HL-60/S4 (cell line): ENCODE data around the gene FURIN.
"Not testable (repeated sequence)": the region's sequence is repeated elsewhere in the genome, so short reads cannot be mapped to it uniquely, and the experiment has no call there.

Source experiments
- in situ Hi-C: fragments of 300-500 bp; cut with MboI; formaldehyde crosslinking; loops from 2 replicates; pipeline ENCODE4 v1.14.3; 2022; ENCODE audit warnings: low sequenced_read_pairs

FURIN gene

DNA sequence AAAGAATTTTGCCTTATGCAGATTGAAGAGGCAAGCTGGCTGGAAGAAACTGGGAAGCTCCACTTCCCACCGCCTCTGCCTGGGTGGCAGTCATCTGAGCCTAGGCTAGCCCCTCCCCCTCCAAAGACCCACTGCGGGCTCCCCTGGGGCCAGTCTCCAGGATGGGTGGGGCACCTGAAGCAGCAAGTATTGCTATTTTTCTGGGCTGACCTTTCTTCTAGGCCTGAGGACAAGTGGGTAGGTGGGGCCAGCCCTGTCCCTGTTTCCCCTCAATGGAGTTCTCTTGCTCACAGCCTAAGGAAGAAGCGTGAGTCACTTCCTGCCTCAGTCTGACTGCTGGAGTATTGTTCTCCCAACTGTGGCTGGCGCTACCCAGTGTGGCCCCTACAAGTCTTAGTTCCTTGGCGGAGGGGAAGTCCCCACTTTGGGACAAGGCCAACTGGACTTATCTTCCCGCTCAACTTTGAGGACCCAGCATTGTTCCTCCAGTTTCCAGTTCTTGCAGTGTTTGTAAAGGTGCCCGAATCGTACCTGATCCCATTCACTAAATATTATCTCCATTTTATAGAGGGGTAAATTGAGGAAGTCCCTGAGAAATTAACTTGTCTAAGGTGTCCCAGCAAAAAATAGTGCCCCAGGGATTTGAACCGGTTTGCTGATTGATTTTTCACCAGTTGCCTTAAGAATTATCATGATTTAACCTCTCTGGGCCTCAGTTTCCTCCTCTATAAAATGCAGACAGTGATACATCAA, 1.4 kb downstream of the FURIN start:
- in situ Hi-C loops, result no loop called here

DNA sequence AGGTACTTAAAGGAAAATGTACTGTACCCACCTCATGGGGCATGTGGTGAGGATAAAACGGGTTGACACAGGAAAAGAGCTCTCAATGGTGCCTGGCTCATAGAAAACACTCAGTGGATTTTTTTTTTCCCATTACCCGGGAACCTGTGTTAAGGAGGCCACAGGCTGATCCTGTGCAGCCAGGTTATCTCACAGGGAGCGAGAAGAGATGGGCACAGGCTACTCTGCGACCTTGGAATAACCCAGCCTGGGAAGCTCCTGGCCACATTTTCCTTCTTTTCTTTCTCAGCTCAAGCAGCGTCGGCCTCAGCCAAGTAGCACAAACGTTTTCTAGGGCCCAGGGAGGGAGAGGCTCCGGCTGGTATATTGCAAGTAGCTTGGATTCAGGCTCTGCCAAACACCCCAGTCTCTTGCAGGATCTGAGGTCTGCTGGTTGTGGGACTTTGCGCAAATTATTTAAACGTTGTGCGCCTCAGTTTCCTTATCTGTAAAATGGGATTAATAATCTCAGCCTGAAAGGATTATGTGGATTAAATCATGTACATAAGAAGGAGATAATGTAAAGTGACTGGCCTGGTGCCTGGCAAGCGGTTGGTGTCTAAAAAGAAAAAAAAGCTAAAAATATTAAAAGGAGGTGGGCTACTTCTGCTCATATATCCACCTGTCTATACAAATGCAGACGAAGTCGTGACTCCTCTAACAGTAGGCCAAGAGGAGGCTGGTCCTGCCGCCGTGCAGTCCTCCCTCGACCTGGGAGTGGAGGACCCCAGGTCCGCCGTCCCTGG, 2.2 kb downstream of the FURIN start:
- in situ Hi-C loops, result no loop called here

DNA sequence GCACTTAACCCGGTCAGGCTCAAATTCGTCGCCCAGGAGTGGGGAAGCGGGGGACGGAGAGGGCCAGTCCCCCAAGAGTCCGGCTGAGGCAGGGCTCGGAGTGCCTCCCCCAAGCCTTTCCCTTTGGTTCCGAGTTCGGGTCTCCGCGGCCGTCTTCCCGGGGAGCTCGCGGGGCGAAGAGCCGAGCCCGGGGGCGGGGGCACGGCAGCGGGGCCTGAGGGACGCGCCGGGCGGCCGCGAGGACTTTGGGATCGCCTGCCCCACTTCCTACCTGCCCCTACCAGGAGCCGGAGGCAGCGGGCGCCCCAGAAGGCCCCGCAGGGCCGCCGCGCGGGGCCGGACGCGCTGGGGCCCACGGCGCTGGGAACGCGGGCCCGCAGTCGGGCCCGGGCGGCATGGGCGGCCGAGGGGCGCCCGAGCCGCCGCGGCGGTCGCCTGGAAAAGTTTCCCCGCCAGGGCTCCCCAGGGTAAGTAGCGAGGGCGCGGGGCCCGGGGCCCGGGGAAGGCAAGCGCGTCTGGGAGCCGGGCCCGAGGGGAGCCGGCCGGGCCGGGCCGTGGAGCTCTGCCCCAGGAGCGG, 2.8 kb downstream of the FURIN start:
- in situ Hi-C loops, result no loop called here

DNA sequence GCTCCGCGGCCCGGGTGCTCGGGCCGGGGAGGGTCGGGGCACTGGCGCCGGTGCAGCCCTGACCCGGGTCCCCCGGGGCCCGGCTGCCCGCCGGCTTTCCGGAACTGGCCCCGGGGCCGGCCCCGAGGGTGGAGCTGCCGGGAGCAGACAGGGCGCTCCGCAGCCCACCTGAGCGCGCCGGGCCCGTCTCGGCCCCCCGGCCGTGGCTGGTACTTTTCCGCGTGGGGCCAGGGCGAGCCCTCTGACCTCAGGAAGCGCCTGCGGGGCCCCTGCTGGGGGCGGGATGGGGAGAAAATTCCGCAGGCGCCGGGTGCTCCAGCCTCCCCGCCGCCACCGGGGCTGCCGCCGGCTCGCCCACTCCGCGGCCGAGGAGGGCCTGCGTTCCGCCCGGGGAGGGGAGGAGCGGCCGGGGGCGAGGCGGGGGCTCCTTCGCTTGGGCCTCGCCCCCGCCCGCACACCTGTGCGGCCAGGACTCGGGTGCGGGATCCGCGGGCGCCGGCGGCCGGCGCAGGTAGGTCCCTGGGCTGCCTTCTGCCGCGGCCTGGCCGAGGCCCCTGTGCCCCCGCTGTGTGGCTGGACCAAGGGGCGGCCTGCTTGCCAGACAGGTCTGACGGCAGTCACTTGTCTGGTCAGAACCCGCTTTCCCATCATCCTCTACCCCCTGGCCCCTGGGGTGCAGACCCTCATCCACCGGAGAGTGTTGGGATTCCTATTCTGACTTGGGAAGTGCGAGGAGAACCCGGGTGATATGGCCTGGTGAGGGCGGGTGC, 3.5 kb downstream of the FURIN start:
- in situ Hi-C loops, result no loop called here

DNA sequence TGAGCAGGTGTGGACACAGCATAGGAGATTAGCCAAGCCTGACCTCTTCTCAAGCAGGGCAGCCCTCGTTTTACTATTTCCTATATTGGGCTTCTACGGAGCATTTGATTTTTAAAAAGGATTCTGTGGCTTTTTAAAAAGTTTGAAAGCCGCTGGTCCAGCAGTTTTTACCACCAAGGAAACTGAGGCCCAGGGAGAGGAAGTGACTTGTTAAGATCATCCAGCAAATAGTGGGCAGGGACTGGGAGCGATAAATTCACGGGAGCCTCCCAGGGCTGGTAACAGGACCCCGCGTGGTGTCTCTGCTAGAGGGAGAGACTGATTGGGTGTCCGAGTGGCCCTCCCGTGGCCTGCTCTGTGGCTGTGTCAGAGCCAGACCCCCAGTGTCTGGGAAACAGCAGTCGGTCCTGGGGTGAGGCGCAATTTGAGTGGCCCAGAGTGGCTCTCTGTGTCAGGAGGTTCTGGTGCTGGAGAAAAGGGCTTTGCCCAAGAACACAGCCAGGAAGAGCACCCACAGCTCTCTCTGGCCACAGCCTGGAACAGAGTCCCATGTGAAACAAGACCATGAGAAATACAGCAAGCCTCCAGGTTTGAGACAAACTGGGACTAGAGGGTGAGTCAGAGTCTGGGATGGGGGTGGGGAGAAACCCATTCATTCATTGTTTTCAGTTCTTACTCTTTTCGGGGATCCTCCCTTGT, 4.2 kb downstream of the FURIN start:
- in situ Hi-C loops, result no loop called here

DNA sequence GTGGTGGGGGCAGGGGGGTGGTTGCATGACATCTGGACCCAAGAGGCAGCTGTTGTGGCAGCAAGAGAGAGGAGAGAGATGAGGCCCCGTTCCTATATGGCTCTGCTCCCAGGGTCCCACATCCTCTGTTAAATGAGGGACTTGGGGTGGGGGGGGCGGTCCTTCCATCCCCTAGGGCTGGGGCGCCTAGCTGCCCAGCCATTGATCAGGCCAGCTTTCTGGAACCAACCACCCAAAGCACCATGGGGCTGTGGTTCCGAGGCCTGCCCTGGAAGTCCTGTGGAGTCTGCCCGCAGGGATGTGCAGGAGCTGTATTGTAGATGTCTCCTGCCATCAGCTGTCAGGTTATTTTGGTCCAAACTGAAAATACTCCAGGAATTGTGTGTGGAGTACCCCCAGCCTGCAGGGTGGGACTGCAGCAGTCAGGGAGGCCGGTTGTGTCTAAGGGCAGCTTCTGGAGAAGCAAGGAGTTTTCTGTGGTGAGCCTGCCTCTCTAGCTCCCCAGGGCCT, 5.2 kb downstream of the FURIN start:
- in situ Hi-C loops, result no loop called here

DNA sequence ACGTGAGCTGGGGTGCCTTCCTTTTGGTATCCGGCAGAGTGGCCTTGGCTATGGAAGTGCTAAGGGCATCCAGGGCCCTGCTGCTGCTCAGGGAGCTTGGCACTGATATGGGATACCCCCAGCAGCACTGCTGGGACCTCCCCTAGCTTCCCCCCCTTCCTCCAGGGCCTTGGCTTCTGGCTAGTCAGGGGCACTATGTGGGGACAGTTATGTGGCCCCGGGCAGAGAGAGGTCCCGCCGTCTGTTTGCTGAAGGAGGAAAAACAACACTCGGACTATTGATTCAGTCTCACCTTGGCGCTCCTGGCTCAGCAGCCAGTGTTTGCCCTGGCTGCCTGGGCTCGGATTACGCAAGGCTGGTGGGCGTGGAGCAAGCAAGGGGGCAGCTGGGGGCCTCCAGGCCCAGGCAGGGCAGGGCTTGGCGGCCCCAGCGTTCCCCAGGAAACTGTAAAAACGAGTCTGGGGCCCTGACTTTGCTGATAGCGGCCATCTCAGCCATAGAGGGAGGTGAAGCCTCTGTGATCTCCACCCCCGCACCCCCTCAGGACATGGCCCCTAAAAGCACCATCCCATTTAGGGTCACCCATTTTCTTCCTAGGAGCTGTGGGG, 5.7 kb downstream of the FURIN start:
- in situ Hi-C loops, result no loop called here

DNA sequence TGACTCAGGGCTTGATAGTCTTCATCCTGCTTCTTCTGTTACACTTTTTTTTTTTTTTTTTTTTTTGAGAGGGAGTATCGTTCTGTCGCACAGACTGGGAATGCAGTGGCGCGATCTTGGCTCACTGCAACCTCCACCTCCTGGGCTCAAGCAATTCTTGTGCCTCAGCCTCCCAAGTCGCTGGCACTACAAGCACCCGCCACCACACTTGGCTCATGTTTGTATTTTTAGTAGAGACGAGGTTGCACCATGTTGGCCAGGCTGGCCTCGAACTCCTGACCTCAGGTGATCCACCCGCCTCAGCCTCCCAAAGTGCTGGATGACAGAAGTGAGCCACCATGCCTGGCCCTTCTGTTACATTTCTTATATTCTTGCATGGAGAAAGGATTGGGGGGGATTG, 6.6 kb downstream of the FURIN start:
- in situ Hi-C loops, result not testable (repeated sequence)

DNA sequence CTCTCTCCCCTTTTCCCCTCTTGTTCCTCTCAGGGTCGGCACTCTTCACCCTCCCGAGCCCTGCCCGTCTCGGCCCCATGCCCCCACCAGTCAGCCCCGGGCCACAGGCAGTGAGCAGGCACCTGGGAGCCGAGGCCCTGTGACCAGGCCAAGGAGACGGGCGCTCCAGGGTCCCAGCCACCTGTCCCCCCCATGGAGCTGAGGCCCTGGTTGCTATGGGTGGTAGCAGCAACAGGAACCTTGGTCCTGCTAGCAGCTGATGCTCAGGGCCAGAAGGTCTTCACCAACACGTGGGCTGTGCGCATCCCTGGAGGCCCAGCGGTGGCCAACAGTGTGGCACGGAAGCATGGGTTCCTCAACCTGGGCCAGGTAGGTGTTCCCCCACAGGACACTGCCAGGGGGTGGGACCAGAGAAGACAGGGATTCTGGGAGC, 7.2 kb downstream of the FURIN start:
- in situ Hi-C loops, result no loop called here

DNA sequence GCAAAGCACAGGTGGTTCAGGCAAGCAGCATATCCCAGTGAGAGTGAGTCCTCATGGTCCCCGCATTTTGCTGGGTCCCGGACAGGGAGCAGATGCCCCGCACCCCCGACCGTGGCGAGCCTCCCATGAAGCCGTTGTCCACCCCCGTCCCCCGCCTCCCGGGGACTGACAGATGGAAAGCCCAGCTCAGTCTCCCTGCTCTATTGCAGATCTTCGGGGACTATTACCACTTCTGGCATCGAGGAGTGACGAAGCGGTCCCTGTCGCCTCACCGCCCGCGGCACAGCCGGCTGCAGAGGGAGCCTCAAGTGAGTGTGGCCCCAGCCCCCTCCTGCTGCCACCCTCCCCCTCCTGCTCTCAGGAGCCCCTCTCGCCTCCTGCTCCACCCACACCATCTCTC, 7.7 kb downstream of the FURIN start:
- in situ Hi-C loops, result no loop called here

DNA sequence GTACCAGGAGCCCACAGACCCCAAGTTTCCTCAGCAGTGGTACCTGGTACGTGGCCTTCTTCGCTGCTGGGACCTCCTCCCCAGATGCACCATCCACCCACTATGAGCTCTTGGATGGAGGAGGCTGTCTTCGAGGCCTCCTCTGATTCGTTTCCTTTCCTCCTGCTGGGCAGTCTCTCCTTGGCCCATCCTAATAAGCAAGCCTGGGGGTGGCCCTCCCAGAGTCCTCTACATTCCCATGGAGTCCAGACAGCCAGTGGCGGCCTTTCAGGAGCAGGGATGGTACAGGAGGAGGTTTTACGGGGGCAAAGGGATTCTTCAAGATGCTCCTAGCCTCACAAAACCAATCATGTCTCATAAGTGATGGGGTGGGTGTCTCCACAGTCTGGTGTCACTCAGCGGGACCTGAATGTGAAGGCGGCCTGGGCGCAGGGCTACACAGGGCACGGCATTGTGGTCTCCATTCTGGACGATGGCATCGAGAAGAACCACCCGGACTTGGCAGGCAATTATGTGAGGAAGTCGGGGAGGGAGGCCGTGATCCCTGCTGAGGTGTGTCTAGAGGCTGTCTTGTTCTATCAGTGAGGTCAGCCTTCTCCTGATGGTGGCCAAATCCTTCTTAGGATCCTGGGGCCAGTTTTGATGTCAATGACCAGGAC, 8.3 kb downstream of the FURIN start:
- in situ Hi-C loops, result no loop called here

DNA sequence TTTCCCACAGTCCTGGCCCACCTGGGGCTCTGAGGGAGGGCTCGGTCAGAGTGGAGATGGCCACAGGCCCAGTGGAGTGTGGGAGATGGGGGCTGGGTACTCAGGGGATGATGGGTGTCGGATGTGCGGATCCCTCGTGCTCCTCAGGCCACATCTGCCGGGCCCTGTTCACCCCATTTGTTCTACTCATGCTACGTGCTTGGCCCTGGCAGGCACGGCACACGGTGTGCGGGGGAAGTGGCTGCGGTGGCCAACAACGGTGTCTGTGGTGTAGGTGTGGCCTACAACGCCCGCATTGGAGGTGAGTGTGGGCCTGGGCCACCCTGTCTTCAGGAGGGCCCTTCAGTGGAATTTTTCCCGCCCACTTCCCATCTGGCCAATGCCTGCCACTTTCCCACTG, 8.9 kb downstream of the FURIN start:
- in situ Hi-C loops, result no loop called here

DNA sequence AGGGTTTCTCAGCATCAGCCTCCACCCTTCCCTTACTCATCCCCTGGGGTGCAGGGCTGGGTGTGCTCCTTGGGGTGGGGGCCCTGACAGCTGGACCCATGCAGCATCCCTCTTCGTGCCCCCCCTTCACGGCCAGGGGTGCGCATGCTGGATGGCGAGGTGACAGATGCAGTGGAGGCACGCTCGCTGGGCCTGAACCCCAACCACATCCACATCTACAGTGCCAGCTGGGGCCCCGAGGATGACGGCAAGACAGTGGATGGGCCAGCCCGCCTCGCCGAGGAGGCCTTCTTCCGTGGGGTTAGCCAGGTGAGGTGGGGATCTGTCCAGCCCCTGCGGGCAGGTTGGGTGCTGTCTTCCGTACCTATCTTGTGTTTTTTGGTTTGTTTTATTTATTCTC, 9.6 kb downstream of the FURIN start:
- in situ Hi-C loops, result no loop called here

DNA sequence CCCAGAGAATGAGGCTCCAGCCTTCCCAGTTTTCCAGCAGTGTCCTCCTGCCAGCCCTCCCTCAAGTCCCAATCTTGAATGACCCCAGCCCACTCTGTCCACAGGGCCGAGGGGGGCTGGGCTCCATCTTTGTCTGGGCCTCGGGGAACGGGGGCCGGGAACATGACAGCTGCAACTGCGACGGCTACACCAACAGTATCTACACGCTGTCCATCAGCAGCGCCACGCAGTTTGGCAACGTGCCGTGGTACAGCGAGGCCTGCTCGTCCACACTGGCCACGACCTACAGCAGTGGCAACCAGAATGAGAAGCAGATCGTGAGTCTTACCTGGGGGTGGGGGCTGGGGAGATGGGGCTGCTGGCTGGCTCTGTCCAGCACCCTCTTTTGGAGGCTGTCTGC, 10.3 kb downstream of the FURIN start:
- in situ Hi-C loops, result no loop called here

DNA sequence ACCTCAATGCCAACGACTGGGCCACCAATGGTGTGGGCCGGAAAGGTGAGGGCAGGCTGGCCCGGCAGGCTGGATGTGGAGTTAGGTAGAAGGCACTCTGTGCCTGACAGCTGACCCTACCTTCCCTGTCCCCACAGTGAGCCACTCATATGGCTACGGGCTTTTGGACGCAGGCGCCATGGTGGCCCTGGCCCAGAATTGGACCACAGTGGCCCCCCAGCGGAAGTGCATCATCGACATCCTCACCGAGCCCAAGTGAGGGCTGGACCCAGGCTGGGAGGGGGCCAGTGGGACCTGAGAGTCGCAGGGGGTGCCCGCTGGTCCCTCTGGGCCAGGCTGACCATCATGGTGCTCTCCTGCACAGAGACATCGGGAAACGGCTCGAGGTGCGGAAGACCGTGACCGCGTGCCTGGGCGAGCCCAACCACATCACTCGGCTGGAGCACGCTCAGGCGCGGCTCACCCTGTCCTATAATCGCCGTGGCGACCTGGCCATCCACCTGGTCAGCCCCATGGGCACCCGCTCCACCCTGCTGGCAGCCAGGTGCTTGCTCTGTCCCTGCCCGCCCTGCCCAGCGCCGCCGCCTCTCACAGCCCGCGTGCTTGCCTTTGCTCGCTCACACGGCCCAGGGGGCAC, 11.5 kb downstream of the FURIN start:
- in situ Hi-C loops, result loop anchor here (10.0 kb wide), 1 partner anchor 385 kb away; no protein-coding TSS in a partner anchor

DNA sequence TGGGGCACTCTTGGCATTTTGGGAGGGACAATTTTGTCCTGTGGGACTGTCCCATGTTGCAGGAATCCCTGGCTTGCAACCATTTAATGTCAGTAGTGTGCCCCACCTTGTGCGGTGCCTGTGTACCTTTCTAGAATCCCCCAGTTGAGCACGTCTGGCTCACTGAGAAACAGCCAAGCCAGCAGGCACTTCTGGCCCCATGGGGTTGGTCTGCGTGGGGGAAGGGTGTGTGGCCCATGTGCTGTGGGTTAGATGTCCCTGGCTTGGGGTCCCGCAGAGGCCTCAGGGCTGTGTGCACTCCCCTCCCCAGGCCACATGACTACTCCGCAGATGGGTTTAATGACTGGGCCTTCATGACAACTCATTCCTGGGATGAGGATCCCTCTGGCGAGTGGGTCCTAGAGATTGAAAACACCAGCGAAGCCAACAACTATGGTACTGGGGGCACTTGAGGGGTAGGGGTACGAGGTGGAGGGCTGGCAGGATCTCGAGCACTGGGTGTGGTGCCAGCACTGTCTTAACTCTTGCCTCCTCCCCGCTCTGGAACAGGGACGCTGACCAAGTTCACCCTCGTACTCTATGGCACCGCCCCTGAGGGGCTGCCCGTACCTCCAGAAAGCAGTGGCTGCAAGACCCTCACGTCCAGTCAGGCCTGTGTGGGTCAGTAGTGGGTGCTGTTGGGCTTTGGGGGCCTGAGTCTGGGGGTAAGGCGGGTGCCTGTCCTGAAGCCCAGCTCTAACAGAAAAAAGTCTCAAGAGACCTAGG, 12.2 kb downstream of the FURIN start:
- in situ Hi-C loops, result loop anchor here (10.0 kb wide), 1 partner anchor 386 kb away; no protein-coding TSS in a partner anchor

DNA sequence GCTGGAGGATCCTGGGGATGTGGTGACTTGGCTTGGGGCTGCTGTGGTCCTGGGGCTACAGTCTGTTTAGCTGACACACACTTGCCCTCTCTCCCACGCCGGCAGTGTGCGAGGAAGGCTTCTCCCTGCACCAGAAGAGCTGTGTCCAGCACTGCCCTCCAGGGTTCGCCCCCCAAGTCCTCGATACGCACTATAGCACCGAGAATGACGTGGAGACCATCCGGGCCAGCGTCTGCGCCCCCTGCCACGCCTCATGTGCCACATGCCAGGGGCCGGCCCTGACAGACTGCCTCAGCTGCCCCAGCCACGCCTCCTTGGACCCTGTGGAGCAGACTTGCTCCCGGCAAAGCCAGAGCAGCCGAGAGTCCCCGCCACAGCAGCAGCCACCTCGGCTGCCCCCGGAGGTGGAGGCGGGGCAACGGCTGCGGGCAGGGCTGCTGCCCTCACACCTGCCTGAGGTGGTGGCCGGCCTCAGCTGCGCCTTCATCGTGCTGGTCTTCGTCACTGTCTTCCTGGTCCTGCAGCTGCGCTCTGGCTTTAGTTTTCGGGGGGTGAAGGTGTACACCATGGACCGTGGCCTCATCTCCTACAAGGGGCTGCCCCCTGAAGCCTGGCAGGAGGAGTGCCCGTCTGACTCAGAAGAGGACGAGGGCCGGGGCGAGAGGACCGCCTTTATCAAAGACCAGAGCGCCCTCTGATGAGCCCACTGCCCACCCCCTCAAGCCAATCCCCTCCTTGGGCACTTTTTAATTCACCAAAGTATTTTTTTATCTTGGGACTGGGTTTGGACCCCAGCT, 13.0 kb downstream of the FURIN start:
- in situ Hi-C loops, result loop anchor here (10.0 kb wide), 1 partner anchor 387 kb away; no protein-coding TSS in a partner anchor
